H1 (cell line): ENCODE measurements around the gene S100A4. TPM values are rescaled to one million over a fixed set of nuclear protein-coding genes. Genes with fewer than 3 reads are reported as not detected.
A peak's percentile ranks its signal among the peaks of the same experiment; 100 is the strongest.

Source experiments
- CTCF ChIA-PET: fragments of 300-600 bp; sonication (Branson Sonifier 250); formaldehyde crosslinking; loops from one replicate; lab custom pipeline; 2021; ENCODE audit not compliant: partially characterized antibody; lab: Charles Lee
- POLR2A ChIA-PET: fragments of 300-600 bp; sonication (Branson Sonifier 250); formaldehyde crosslinking; loops from one replicate; lab custom pipeline; 2021; ENCODE audit warnings: inconsistent platforms; ENCODE audit not compliant: partially characterized antibody; lab: Charles Lee
- DNase-seq, 2 experiments: peaks; one replicate each; pipeline versions ENCODE4 v3.0.0 to v3.0.0-alpha.2; 2010 to 2022; ENCODE audit warnings: low spot score in 2 of 2, low read depth in 1 of 2, mixed read lengths in 1 of 2
- FAIRE-seq: peaks from 2 replicates; lab custom pipeline; 2011; peaks lifted over from hg19 to GRCh38; lab: Jason Lieb, UNC
- H2AFZ ChIP-seq: 2 replicates; pipeline ENCODE4 v1.8.1; 2012; ENCODE audit warnings: low read length, inconsistent platforms
- H2AK5ac ChIP-seq: 2 replicates; pipeline ENCODE4 v1.6.1; 2013; ENCODE audit warnings: low read depth, low read length
- H2BK120ac ChIP-seq: replicated peaks from 2 replicates; pipeline ENCODE3; 2013; ENCODE audit warnings: low read depth, low read length, inconsistent platforms
- H2BK12ac ChIP-seq: 2 replicates; pipeline ENCODE4 v1.6.1; 2013; ENCODE audit warnings: low read depth, low read length
- H2BK15ac ChIP-seq: 2 replicates; pipeline ENCODE4 v1.6.1; 2013; ENCODE audit warnings: low read length
- H2BK20ac ChIP-seq: 2 replicates; pipeline ENCODE4 v1.6.1; 2013; ENCODE audit warnings: low read length
- H2BK5ac ChIP-seq: 2 replicates; pipeline ENCODE4 v1.6.1; 2013; ENCODE audit warnings: low read depth, low read length
- H3K14ac ChIP-seq: 2 replicates; pipeline ENCODE4 v1.6.1; 2013; ENCODE audit warnings: inconsistent platforms; ENCODE audit not compliant: insufficient read length
- H3K18ac ChIP-seq: 2 replicates; pipeline ENCODE4 v1.6.1; 2013; ENCODE audit warnings: low read length; ENCODE audit errors: extremely low read depth
- H3K23ac ChIP-seq: 2 replicates; pipeline ENCODE4 v1.6.1; 2013; ENCODE audit warnings: inconsistent platforms; ENCODE audit not compliant: insufficient read length
- H3K23me2 ChIP-seq: 2 replicates; pipeline ENCODE4 v1.6.1; 2013; ENCODE audit warnings: low read depth, low read length
- H3K27ac ChIP-seq: 2 replicates; pipeline ENCODE4 v1.6.1; 2011; ENCODE audit warnings: low read depth, low read length, inconsistent platforms
- H3K27me3 ChIP-seq, 4 experiments: replicated peaks in 1 of 4; 1 replicate in 1 of 4; 2 replicates in 3 of 4; pipeline versions ENCODE4 v1.6.1 to v1.8.1; 2011 to 2013; ENCODE audit warnings: low read length in 3 of 4, mild to moderate bottlenecking in 3 of 4, inconsistent platforms in 2 of 4, mixed read lengths in 2 of 4, moderate library complexity in 1 of 4; ENCODE audit not compliant: control insufficient read depth in 3 of 4, insufficient read depth in 3 of 4; ENCODE audit errors: extremely low read depth in 1 of 4
- H3K36me3 ChIP-seq, 4 experiments: 2 replicates each; pipeline versions ENCODE4 v1.6.1 to v1.8.1; 2011 to 2013; ENCODE audit warnings: mild to moderate bottlenecking in 4 of 4, low read length in 3 of 4, moderate library complexity in 2 of 4, control low read depth in 1 of 4, inconsistent platforms in 1 of 4; ENCODE audit not compliant: insufficient read depth in 4 of 4, control insufficient read depth in 2 of 4
- H3K4ac ChIP-seq: replicated peaks from 2 replicates; pipeline ENCODE3; 2013; ENCODE audit warnings: low read length, low read depth, mixed read lengths, inconsistent platforms; ENCODE audit not compliant: insufficient read length
- H3K4me1 ChIP-seq, 4 experiments: replicated peaks in 1 of 4; 1 replicate in 1 of 4; 2 replicates in 3 of 4; pipeline versions ENCODE4 v1.6.1 to v1.8.1; 2011 to 2013; ENCODE audit warnings: low read length in 3 of 4, inconsistent platforms in 2 of 4, mixed read lengths in 1 of 4; ENCODE audit not compliant: insufficient read depth in 4 of 4, control insufficient read depth in 3 of 4
- H3K4me2 ChIP-seq, 2 experiments: 2 replicates each; pipeline versions ENCODE4 v1.6.1 to v1.8.1; 2011 to 2013; ENCODE audit warnings: low read depth in 2 of 2, low read length in 2 of 2, control low read depth in 1 of 2, inconsistent platforms in 1 of 2, mild to moderate bottlenecking in 1 of 2; ENCODE audit not compliant: insufficient read depth in 1 of 2
- H3K4me3 ChIP-seq, 4 experiments: fragments of 200-600, 300-600 bp in 1 of 4; sonication (generic), shearing (Covaris generic), sonication (Bioruptor Twin) in 1 of 4; 2 replicates each; pipeline versions ENCODE4 v1.5.1 to v1.8.1; 2011 to 2016; ENCODE audit warnings: low read length in 4 of 4, low read depth in 3 of 4, control low read depth in 2 of 4, inconsistent platforms in 2 of 4, mild to moderate bottlenecking in 2 of 4, mixed read lengths in 1 of 4, moderate library complexity in 1 of 4; ENCODE audit not compliant: insufficient read depth in 2 of 4; ENCODE audit errors: extremely low read depth in 1 of 4
- H3K56ac ChIP-seq: replicated peaks from 2 replicates; pipeline ENCODE3; 2013; ENCODE audit warnings: low read depth, mild to moderate bottlenecking, mixed read lengths, low read length, inconsistent platforms; ENCODE audit not compliant: insufficient read length
- H3K79me1 ChIP-seq: 2 replicates; pipeline ENCODE4 v1.6.1; 2013; ENCODE audit warnings: low read depth, low read length, control low read depth
- H3K79me2 ChIP-seq, 2 experiments: 2 replicates each; pipeline versions ENCODE4 v1.6.1 to v1.8.1; 2012 to 2013; ENCODE audit warnings: low read length in 2 of 2, mild to moderate bottlenecking in 2 of 2, inconsistent platforms in 1 of 2; ENCODE audit not compliant: insufficient read depth in 2 of 2, control insufficient read depth in 1 of 2
- H3K9ac ChIP-seq, 4 experiments: replicated peaks in 1 of 4; 1 replicate in 1 of 4; 2 replicates in 3 of 4; pipeline versions ENCODE4 v1.6.1 to v1.8.1; 2011 to 2013; ENCODE audit warnings: low read depth in 3 of 4, low read length in 3 of 4, control low read depth in 2 of 4, mild to moderate bottlenecking in 2 of 4, moderate library complexity in 2 of 4, inconsistent platforms in 1 of 4; ENCODE audit errors: extremely low read depth in 1 of 4
- H3K9me3 ChIP-seq, 2 experiments: 2 replicates each; pipeline versions ENCODE4 v1.6.1 to v1.8.1; 2012 to 2013; ENCODE audit warnings: mild to moderate bottlenecking in 2 of 2, moderate library complexity in 2 of 2, control low read depth in 1 of 2, inconsistent platforms in 1 of 2, low read depth in 1 of 2, low read length in 1 of 2, mixed read lengths in 1 of 2; ENCODE audit not compliant: insufficient read depth in 2 of 2
- H4K20me1 ChIP-seq, 2 experiments: replicated peaks in 1 of 2; 2 replicates each; pipeline versions ENCODE3 to v1.8.1; 2011 to 2013; ENCODE audit warnings: inconsistent platforms in 2 of 2, low read length in 2 of 2, mild to moderate bottlenecking in 1 of 2; ENCODE audit not compliant: insufficient read depth in 2 of 2, control insufficient read depth in 1 of 2
- H4K5ac ChIP-seq: 2 replicates; pipeline ENCODE4 v1.6.1; 2013; ENCODE audit warnings: low read length, low read depth, mixed read lengths, inconsistent platforms; ENCODE audit not compliant: insufficient read length
- H4K8ac ChIP-seq: 2 replicates; pipeline ENCODE4 v1.8.0; 2013; ENCODE audit warnings: mild to moderate bottlenecking, moderate library complexity, low read length, inconsistent platforms; ENCODE audit not compliant: insufficient read depth; ENCODE audit errors: extremely low read depth
- H4K91ac ChIP-seq: replicated peaks from 2 replicates; pipeline ENCODE3; 2013; ENCODE audit warnings: low read length, mixed read lengths, inconsistent platforms; ENCODE audit not compliant: insufficient read length
- EP300 ChIP-seq, 2 experiments: IDR thresholded peaks; 1 replicate in 1 of 2; 2 replicates in 1 of 2; pipeline ENCODE4 v1.6.1; 2011 to 2012; ENCODE audit warnings: low read depth in 2 of 2, low read length in 2 of 2, mild to moderate bottlenecking in 2 of 2, borderline replicate concordance in 1 of 2, inconsistent platforms in 1 of 2, moderate library complexity in 1 of 2
- TEAD4 ChIP-seq: IDR thresholded peaks from 2 replicates; pipeline ENCODE4 v1.6.1; 2012; ENCODE audit warnings: low read depth, low read length, inconsistent platforms, mixed read lengths
- WGBS, 2 experiments: shearing (Covaris generic) in 1 of 2; methylation state at CpG; one replicate each; pipeline versions ENCODE4 v1.1.6 to v1.1.7; 2013 to 2015; ENCODE audit warnings: low lambda C conversion rate in 2 of 2, mixed read lengths in 2 of 2, inconsistent platforms in 1 of 2, low coverage in 1 of 2, missing lambda C conversion rate in 1 of 2; ENCODE audit not compliant: insufficient replicate concordance in 2 of 2, insufficient coverage in 1 of 2, insufficient read length in 1 of 2; ENCODE audit errors: extremely low coverage in 1 of 2, missing lambda C conversion rate in 1 of 2; 5-methylcytosine and 5-hydroxymethylcytosine counted together
- polyA plus RNA-seq, 7 experiments: library from polyadenylated mRNA; depleted of rRNA in 3 of 7; stranded (reverse) in 5 of 7; unstranded in 2 of 7; fragments of >200 nt in 5 of 7; fragments of 200-250 nt in 2 of 7; gene quantifications; 1 replicate in 5 of 7; 2 replicates in 1 of 7; 4 replicates in 1 of 7; pipeline versions ENCODE4 v1.2.1 to v1.2.3, GENCODE V29; 2011 to 2013; ENCODE audit warnings: missing spikeins in 2 of 7, mixed read lengths in 2 of 7
- total RNA-seq: library from RNA; stranded (reverse); fragmentation: NEBNext Ultra II Directional; extraction: Animal tissue kit (Norgen Biotek cat#: 25700); gene quantifications from 2 replicates; pipeline ENCODE4 v1.2.1, GENCODE V29; 2021

S100A4 gene
- total and polyA plus RNA-seq, 2 of the 8 experiments (the other 6 are each of a cell fraction or from before 2014, with no cell fraction given): 36.3 to 85.4 TPM

DNA sequence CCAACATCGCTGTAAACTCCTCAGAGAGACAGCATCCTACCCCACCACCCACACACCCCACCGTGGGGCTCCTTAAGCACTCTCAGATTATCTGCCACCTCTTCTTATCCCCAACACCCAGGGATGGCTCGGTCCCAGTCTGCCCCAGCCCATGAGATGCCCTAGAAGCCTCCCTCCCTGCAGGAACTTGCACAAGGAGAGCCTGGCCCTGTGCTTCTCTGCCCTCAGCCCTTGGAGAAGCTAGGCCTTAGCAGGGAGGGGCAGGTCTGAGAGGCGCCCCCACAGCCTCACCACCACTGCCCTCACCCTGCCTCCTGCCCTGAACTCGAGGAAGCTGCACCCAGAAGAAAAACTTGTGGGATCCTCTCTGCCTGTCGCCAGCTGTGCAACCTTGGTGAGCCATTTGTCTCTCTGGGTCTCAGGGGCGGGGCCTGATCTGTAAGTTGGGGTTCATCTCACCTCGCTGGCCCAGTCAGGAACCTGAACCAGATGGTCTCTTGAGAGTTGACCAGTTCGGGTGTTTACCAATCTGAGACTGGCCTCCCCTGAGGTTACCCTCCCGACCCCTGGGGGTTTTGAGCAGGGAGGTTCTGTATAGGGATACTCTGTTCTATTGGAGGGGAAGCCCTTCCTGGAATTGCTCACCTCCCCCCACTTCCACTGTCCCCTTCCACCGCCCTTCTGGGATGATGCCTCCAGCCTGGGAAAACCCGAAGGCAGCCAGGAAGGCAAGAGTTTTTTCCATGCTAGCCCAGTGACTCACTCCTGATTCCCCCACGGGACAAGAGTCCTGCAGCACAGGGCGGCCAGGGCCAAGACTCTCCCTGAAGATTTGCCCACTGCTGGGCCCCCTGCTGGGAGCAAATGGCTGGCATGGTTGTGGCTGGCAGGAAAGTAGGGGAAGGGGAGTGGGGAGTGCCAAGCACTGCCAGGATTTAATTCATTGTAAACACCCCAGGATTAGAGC lies 3.4 kb upstream of the S100A4 start, which contains the start of gene S100A3:
Gene S100A3 (minus strand): TSS at position 537 of the 967 bp plus-strand sequence. CDS start 773 bp downstream, outside the sequence.
- Histone ChIP-seq H3K4me1 (peaks cover 4 to 35% (median 21%) of the 10 kb centered on the region in 4 experiments), H3K79me1 (no peaks in the 10 kb centered on the region), H4K20me1 (no peaks in the 10 kb centered on the region), H2BK12ac (peak within 1 kb of the TSS; percentile 60; the same call in 1 of the 2 replicates), H4K5ac (no peak within 1 kb of the TSS), H2AFZ (no peak within 1 kb of the TSS), H3K36me3 (no peaks in the 10 kb centered on the region), H3K27ac (no peak within 1 kb of the TSS), H3K4ac (no peak within 1 kb of the TSS), H2AK5ac (no peak within 1 kb of the TSS; the same call in 1 of the 2 replicates), H3K27me3 (no peaks in the 10 kb centered on the region; a peak in 2 of 7 replicates), H3K23ac (no peak within 1 kb of the TSS), H2BK5ac (0 out of 2 replicates have a peak within 1 kb of the TSS, but pooled peaks have one; percentile 56), H3K4me2 (no peak within 1 kb of the TSS), H2BK20ac (no peak within 1 kb of the TSS; the same call in 1 of the 2 replicates), H3K23me2 (peaks cover 6% of the 10 kb centered on the region), H3K79me2 (no peaks in the 10 kb centered on the region), H3K14ac (no peak within 1 kb of the TSS), H4K8ac (no peak within 1 kb of the TSS), H2BK15ac (peak within 1 kb of the TSS; percentile 72; the same call in 1 of the 2 replicates), H2BK120ac (no peak within 1 kb of the TSS), H3K56ac (no peak within 1 kb of the TSS), H3K18ac (peak within 1 kb of the TSS; percentile 78), H3K4me3 (no peak within 1 kb of the TSS), H4K91ac (no peak within 1 kb of the TSS), H3K9me3 (no peaks in the 10 kb centered on the region), H3K9ac (no peak within 1 kb of the TSS)
- TF ChIP-seq TEAD4 (no peak), EP300 (IDR thresholded peaks at IDR 0.05; ENCODE audit: borderline replicate concordance in 1 of 2, low read depth in 2 of 2, low read length in 2 of 2) (peak in 1 of 2 experiments; percentile 70; a peak in 1 of 3 replicates)
- FAIRE-seq: no peak
- CTCF ChIA-PET: interaction anchor here (0.8 to 12.9 kb wide), 8 partner anchors 8 to 79 kb away, joined by 3 to 165 read pairs (median 10); partner anchors contain the start of genes S100A1, S100A13, S100A5 and S100A6
- POLR2A ChIA-PET: interaction anchor here (0.9 to 1.5 kb wide), 5 partner anchors 16 to 85 kb away, joined by 3 to 5 read pairs (median 4); partner anchors contain the start of genes CHTOP and S100A16
- 84% methylated on average over 14 of the region's 14 CpGs; no CpG with 5 or more reads in 1 of the 2 experiments for WGBS, 2 experiments
- no peak for DNase-seq
